Measurements from ENCODE around the gene SNAPC4. TPM values are rescaled to one million over a fixed set of nuclear protein-coding genes. Genes with fewer than 3 reads are reported as not detected.

SNAPC4 gene
- polyA plus RNA-seq, 2 of the 4 experiments (the other 2 are of a cell fraction) = 2.7 to 10.3 TPM

DNA sequence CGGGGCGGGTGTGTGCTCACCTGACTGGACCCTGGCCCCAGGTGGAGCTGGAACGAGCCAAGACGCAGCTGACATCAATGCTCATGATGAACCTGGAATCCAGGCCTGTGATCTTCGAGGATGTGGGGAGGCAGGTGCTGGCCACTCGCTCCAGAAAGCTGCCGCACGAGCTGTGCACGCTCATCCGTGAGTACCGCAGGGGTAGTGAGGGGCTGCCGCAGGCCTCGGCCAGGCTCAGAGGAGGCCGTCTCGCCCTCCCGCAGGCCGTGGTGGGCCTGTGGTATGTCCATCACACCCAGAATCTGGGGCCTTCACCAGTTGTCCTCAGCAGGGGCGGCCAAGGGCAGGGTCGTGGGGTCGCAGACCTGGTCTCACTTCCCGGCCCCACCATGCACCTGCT is 21.8 kb upstream of the SNAPC4 start:
- POLR2A ChIA-PET = no interaction called here
- H3K27ac ChIP-seq = no peak overlapping the region
- H3K4me2 ChIP-seq = no peak overlapping the region
- ATAC-seq (no peak), FAIRE-seq (no peak), DNase-seq (ENCODE audit: low read depth in 1 of 2, low spot score in 1 of 2) (no peak)
- TF ChIP-seq HOXB5 (CRISPR knock-in tag; IDR thresholded peaks at IDR 0.05) (no peak), KDM1A (IDR thresholded peaks at IDR 0.05; ENCODE audit: low read depth) (no peak), NFE2L2 (conservative IDR thresholded peaks at IDR 0.05; ENCODE audit: low read length) (no peak), FOSL2 (IDR thresholded peaks at IDR 0.05) (no peak), FOSL2 (CRISPR knock-in tag; IDR thresholded peaks at IDR 0.05) (no peak), CHD4 (IDR thresholded peaks at IDR 0.05; ENCODE audit: borderline replicate concordance) (no peak)
- TF ChIP-seq, protein P1, sequence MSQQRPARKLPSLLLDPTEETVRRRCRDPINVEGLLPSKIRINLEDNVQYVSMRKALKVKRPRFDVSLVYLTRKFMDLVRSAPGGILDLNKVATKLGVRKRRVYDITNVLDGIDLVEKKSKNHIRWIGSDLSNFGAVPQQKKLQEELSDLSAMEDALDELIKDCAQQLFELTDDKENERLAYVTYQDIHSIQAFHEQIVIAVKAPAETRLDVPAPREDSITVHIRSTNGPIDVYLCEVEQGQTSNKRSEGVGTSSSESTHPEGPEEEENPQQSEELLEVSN (IDR thresholded peaks at IDR 0.05; ENCODE audit: borderline replicate concordance, low read depth) = no peak
- H3K4me1 ChIP-seq = no peaks in the 10 kb centered on the region
- H3K9me3 ChIP-seq = no peaks in the 10 kb centered on the region
- no peak overlapping the region for H3K4me3 ChIP-seq
- 97% methylated on average over 15 of the region's 21 CpGs for WGBS (ENCODE audit: missing lambda C conversion rate)
- CTCF ChIA-PET = interaction anchor here (1.1 kb wide), 1 partner anchor 21 kb away, joined by 4 read pairs; no protein-coding TSS in a partner anchor

DNA sequence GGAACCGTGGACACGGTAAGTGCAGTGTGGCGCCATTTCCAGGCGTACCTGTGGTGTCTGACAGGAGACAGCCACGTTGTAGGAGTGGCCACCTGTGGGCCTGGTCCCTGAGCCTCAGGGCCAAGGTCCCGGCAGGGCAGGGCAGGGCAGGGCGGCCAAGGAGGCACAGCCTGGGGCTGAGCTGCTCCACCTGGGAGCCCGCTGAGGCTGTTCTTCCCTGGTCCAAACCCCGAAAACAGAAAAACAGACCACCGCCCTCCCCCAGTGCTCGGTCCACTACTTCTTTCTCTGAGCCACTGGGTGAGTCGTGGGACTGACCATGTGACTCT is 19.1 kb upstream of the SNAPC4 start:
- H3K4me1 ChIP-seq = no peaks in the 10 kb centered on the region
- H3K9me3 ChIP-seq = no peaks in the 10 kb centered on the region
- DNase-seq (ENCODE audit: low read depth in 1 of 2, low spot score in 1 of 2) = no peak
- H3K4me2 ChIP-seq = no peak overlapping the region
- no peak for ATAC-seq
- TF ChIP-seq, protein P2, sequence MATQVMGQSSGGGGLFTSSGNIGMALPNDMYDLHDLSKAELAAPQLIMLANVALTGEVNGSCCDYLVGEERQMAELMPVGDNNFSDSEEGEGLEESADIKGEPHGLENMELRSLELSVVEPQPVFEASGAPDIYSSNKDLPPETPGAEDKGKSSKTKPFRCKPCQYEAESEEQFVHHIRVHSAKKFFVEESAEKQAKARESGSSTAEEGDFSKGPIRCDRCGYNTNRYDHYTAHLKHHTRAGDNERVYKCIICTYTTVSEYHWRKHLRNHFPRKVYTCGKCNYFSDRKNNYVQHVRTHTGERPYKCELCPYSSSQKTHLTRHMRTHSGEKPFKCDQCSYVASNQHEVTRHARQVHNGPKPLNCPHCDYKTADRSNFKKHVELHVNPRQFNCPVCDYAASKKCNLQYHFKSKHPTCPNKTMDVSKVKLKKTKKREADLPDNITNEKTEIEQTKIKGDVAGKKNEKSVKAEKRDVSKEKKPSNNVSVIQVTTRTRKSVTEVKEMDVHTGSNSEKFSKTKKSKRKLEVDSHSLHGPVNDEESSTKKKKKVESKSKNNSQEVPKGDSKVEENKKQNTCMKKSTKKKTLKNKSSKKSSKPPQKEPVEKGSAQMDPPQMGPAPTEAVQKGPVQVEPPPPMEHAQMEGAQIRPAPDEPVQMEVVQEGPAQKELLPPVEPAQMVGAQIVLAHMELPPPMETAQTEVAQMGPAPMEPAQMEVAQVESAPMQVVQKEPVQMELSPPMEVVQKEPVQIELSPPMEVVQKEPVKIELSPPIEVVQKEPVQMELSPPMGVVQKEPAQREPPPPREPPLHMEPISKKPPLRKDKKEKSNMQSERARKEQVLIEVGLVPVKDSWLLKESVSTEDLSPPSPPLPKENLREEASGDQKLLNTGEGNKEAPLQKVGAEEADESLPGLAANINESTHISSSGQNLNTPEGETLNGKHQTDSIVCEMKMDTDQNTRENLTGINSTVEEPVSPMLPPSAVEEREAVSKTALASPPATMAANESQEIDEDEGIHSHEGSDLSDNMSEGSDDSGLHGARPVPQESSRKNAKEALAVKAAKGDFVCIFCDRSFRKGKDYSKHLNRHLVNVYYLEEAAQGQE (IDR thresholded peaks at IDR 0.05) = no peak
- TF ChIP-seq MAFK (IDR thresholded peaks at IDR 0.05; ENCODE audit: partially characterized antibody) (no peak), RARB (CRISPR knock-in tag; IDR thresholded peaks at IDR 0.05) (no peak), MAZ (IDR thresholded peaks at IDR 0.05; ENCODE audit: borderline replicate concordance, low read depth, low read length) (no peak), HOXB13 (CRISPR knock-in tag; IDR thresholded peaks at IDR 0.05; ENCODE audit: low read depth) (no peak), RAD21 (conservative IDR thresholded peaks at IDR 0.05 in 1 of 2, IDR thresholded peaks at IDR 0.05 in 1 of 2) (no peak), NPAS2 (CRISPR knock-in tag; IDR thresholded peaks at IDR 0.05; ENCODE audit: borderline replicate concordance) (no peak), JUN (IDR thresholded peaks at IDR 0.05) (no peak), FOSL2 (IDR thresholded peaks at IDR 0.05) (no peak), FOSL2 (CRISPR knock-in tag; IDR thresholded peaks at IDR 0.05) (no peak), MYC (IDR thresholded peaks at IDR 0.05; ENCODE audit: borderline replicate concordance, low read length) (no peak), CBX2 (IDR thresholded peaks at IDR 0.05; ENCODE audit: borderline replicate concordance, low read depth) (no peak), SREBF2 (IDR thresholded peaks at IDR 0.05) (no peak)
- TF ChIP-seq, protein P1 (IDR thresholded peaks at IDR 0.05; ENCODE audit: borderline replicate concordance, low read depth) = no peak
- TF ChIP-seq, protein P3, sequence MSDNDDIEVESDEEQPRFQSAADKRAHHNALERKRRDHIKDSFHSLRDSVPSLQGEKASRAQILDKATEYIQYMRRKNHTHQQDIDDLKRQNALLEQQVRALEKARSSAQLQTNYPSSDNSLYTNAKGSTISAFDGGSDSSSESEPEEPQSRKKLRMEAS (IDR thresholded peaks at IDR 0.05) = no peak
- TF ChIP-seq, protein P4, sequence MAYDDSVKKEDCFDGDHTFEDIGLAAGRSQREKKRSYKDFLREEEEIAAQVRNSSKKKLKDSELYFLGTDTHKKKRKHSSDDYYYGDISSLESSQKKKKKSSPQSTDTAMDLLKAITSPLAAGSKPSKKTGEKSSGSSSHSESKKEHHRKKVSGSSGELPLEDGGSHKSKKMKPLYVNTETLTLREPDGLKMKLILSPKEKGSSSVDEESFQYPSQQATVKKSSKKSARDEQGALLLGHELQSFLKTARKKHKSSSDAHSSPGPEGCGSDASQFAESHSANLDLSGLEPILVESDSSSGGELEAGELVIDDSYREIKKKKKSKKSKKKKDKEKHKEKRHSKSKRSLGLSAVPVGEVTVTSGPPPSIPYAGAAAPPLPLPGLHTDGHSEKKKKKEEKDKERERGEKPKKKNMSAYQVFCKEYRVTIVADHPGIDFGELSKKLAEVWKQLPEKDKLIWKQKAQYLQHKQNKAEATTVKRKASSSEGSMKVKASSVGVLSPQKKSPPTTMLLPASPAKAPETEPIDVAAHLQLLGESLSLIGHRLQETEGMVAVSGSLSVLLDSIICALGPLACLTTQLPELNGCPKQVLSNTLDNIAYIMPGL (CRISPR knock-in tag; IDR thresholded peaks at IDR 0.05; ENCODE audit: borderline replicate concordance) = no peak
- no peak overlapping the region for H3K4me3 ChIP-seq
- FAIRE-seq = no peak
- CTCF ChIA-PET = interaction anchor here (0.8 to 1.6 kb wide), 3 partner anchors 17 to 79 kb away, joined by 3 to 7 read pairs (median 5); no protein-coding TSS in a partner anchor
- POLR2A ChIA-PET = no interaction called here
- 99% methylated on average over 9 of the region's 12 CpGs for WGBS (ENCODE audit: missing lambda C conversion rate)
- H3K27ac ChIP-seq = no peak overlapping the region

All from A549 (cell line).